H9 (cell line): ENCODE measurements around the gene TBX21. TPM values are rescaled to one million over a fixed set of nuclear protein-coding genes. Genes with fewer than 3 reads are reported as not detected.
A peak's percentile ranks its signal among the peaks of the same experiment; 100 is the strongest.

Source experiments
- DNase-seq: peaks from one replicate; pipeline ENCODE4 v3.0.0-alpha.2; 2017
- H2AFZ ChIP-seq: one replicate; pipeline ENCODE4 v1.6.1; 2013; ENCODE audit warnings: mild to moderate bottlenecking, low read length, control low read depth, moderate library complexity
- H2AK5ac ChIP-seq: 2 replicates; pipeline ENCODE4 v1.6.1; 2013; ENCODE audit warnings: low read length, control low read depth, mixed read lengths; ENCODE audit not compliant: insufficient read length
- H2BK120ac ChIP-seq: one replicate; pipeline ENCODE4 v1.6.1; 2013; ENCODE audit warnings: low read depth, mild to moderate bottlenecking, low read length, control low read depth, inconsistent platforms; ENCODE audit not compliant: poor library complexity, severe bottlenecking
- H2BK12ac ChIP-seq: 2 replicates; pipeline ENCODE4 v1.6.1; 2013; ENCODE audit warnings: low read length, control low read depth, mixed read lengths, low read depth; ENCODE audit not compliant: insufficient read length
- H2BK15ac ChIP-seq: 2 replicates; pipeline ENCODE4 v1.6.1; 2013; ENCODE audit warnings: low read depth, low read length, control low read depth
- H2BK20ac ChIP-seq: one replicate; pipeline ENCODE4 v1.6.1; 2013; ENCODE audit warnings: low read depth, mild to moderate bottlenecking, low read length, control low read depth, inconsistent platforms; ENCODE audit not compliant: poor library complexity, severe bottlenecking
- H2BK5ac ChIP-seq: 2 replicates; pipeline ENCODE4 v1.6.1; 2013; ENCODE audit warnings: low read length, control low read depth, mixed read lengths; ENCODE audit not compliant: insufficient read length
- H3K14ac ChIP-seq: 2 replicates; pipeline ENCODE4 v1.6.1; 2013; ENCODE audit warnings: low read length, control low read depth; ENCODE audit not compliant: insufficient read depth
- H3K18ac ChIP-seq: 2 replicates; pipeline ENCODE4 v1.6.1; 2013; ENCODE audit warnings: low read depth, mild to moderate bottlenecking, mixed read lengths, low read length, control low read depth; ENCODE audit not compliant: insufficient read length
- H3K23ac ChIP-seq: 2 replicates; pipeline ENCODE4 v1.6.1; 2013; ENCODE audit warnings: low read length, control low read depth, mixed read lengths, low read depth; ENCODE audit not compliant: insufficient read length
- H3K23me2 ChIP-seq: 2 replicates; pipeline ENCODE4 v1.6.1; 2013; ENCODE audit warnings: low read depth, mild to moderate bottlenecking, mixed read lengths, low read length, control low read depth; ENCODE audit not compliant: insufficient read length, poor library complexity, severe bottlenecking
- H3K27ac ChIP-seq: 2 replicates; pipeline ENCODE4 v1.5.1; 2013; ENCODE audit warnings: low read length, control low read depth, mixed read lengths, low read depth; ENCODE audit not compliant: insufficient read length
- H3K27me3 ChIP-seq: 2 replicates; pipeline ENCODE4 v1.6.1; 2013; ENCODE audit warnings: low read length, control low read depth, inconsistent platforms; ENCODE audit not compliant: insufficient read depth
- H3K4ac ChIP-seq: 2 replicates; pipeline ENCODE4 v1.6.1; 2013; ENCODE audit warnings: low read depth, mild to moderate bottlenecking, control low read depth, inconsistent platforms, low read length, moderate library complexity
- H3K4me1 ChIP-seq: 2 replicates; pipeline ENCODE4 v1.6.1; 2013; ENCODE audit warnings: low read length, control low read depth, inconsistent platforms; ENCODE audit not compliant: insufficient read depth
- H3K4me2 ChIP-seq: 2 replicates; pipeline ENCODE4 v1.6.1; 2013; ENCODE audit warnings: low read length, control low read depth, mixed read lengths; ENCODE audit not compliant: insufficient read length, insufficient read depth
- H3K56ac ChIP-seq: 2 replicates; pipeline ENCODE4 v1.6.1; 2013; ENCODE audit warnings: low read depth, mild to moderate bottlenecking, mixed read lengths, low read length, control low read depth; ENCODE audit not compliant: insufficient read length
- H3K79me1 ChIP-seq: 2 replicates; pipeline ENCODE4 v1.6.1; 2013; ENCODE audit warnings: low read depth, mild to moderate bottlenecking, moderate library complexity, low read length, control low read depth, inconsistent platforms; ENCODE audit not compliant: insufficient read depth, poor library complexity, severe bottlenecking
- H3K79me2 ChIP-seq: 2 replicates; pipeline ENCODE4 v1.6.1; 2013; ENCODE audit warnings: low read length, control low read depth, inconsistent platforms; ENCODE audit not compliant: insufficient read depth
- H3K9ac ChIP-seq: 2 replicates; pipeline ENCODE4 v1.6.1; 2013; ENCODE audit warnings: low read length, control low read depth, mixed read lengths; ENCODE audit not compliant: insufficient read length; ENCODE audit errors: extremely low read depth
- H3K9me3 ChIP-seq: one replicate; pipeline ENCODE4 v1.6.1; 2013; ENCODE audit warnings: low read depth, low read length, inconsistent platforms; ENCODE audit not compliant: control insufficient read depth
- H3T11ph ChIP-seq: one replicate; pipeline ENCODE4 v1.6.1; 2013; ENCODE audit warnings: mild to moderate bottlenecking, low read length, control low read depth, inconsistent platforms
- H4K20me1 ChIP-seq: one replicate; pipeline ENCODE4 v1.6.1; 2013; ENCODE audit not compliant: control insufficient read depth, insufficient read length, insufficient read depth
- H4K5ac ChIP-seq: 2 replicates; pipeline ENCODE4 v1.6.1; 2013; ENCODE audit warnings: low read depth, mild to moderate bottlenecking, mixed read lengths, low read length, control low read depth; ENCODE audit not compliant: insufficient read length
- H4K8ac ChIP-seq: replicated peaks from 2 replicates; pipeline ENCODE4 v1.6.1; 2013; ENCODE audit warnings: low read length, control low read depth, mixed read lengths, low read depth; ENCODE audit not compliant: insufficient read length
- H4K91ac ChIP-seq: 2 replicates; pipeline ENCODE4 v1.6.1; 2013; ENCODE audit warnings: low read depth, mild to moderate bottlenecking, moderate library complexity, mixed read lengths, low read length, control low read depth; ENCODE audit not compliant: insufficient read length
- H3K27ac Mint-ChIP-seq, 3 experiments: 2 replicates in 2 of 3; 3 replicates in 1 of 3; pipeline ENCODE4 v1.8.0; 2020 to 2021; ENCODE audit warnings: mixed read lengths in 3 of 3, mild to moderate bottlenecking in 1 of 3, moderate library complexity in 1 of 3
- H3K27me3 Mint-ChIP-seq: 2 replicates; pipeline ENCODE4 v1.8.0; 2021; ENCODE audit warnings: low read depth, mild to moderate bottlenecking, moderate library complexity, mixed read lengths
- H3K36me3 Mint-ChIP-seq, 3 experiments: 2 replicates in 2 of 3; 3 replicates in 1 of 3; pipeline ENCODE4 v1.8.0; 2020 to 2021; ENCODE audit warnings: low read depth in 3 of 3, mixed read lengths in 3 of 3; ENCODE audit not compliant: insufficient read depth in 1 of 3
- H3K4me1 Mint-ChIP-seq, 2 experiments: 2 replicates each; pipeline ENCODE4 v1.8.0; 2020; ENCODE audit warnings: mixed read lengths in 2 of 2
- H3K4me3 Mint-ChIP-seq, 2 experiments: 2 replicates in 1 of 2; 3 replicates in 1 of 2; pipeline ENCODE4 v1.8.0; 2020 to 2021; ENCODE audit warnings: mild to moderate bottlenecking in 2 of 2, mixed read lengths in 2 of 2, moderate library complexity in 1 of 2
- H3K9me3 Mint-ChIP-seq, 2 experiments: 2 replicates in 1 of 2; 3 replicates in 1 of 2; pipeline ENCODE4 v1.8.0; 2020; ENCODE audit warnings: mild to moderate bottlenecking in 2 of 2, mixed read lengths in 2 of 2, moderate library complexity in 1 of 2
- WGBS: extraction: QIAGEN DNeasy Blood & Tissue Kit; methylation state at CpG from one replicate; pipeline ENCODE4 v1.1.7; 2013; ENCODE audit warnings: missing lambda C conversion rate, low lambda C conversion rate, mixed read lengths; ENCODE audit not compliant: insufficient read length; ENCODE audit errors: extremely low coverage; 5-methylcytosine and 5-hydroxymethylcytosine counted together
- total RNA-seq: library from RNA; stranded (reverse); gene quantifications from 2 replicates; pipeline ENCODE4 v1.2.1, GENCODE V29; 2021
- TF ChIP-seq, protein P1 (sequence below): fragments of 200-600 bp; sonication (generic); conservative IDR thresholded peaks from 3 replicates; pipeline ENCODE4 v1.8.0; 2021; ENCODE audit warnings: antibody characterized with exemption, mild to moderate bottlenecking

TBX21 gene
- total RNA-seq, 1 experiment from 2014 or later = not detected

DNA sequence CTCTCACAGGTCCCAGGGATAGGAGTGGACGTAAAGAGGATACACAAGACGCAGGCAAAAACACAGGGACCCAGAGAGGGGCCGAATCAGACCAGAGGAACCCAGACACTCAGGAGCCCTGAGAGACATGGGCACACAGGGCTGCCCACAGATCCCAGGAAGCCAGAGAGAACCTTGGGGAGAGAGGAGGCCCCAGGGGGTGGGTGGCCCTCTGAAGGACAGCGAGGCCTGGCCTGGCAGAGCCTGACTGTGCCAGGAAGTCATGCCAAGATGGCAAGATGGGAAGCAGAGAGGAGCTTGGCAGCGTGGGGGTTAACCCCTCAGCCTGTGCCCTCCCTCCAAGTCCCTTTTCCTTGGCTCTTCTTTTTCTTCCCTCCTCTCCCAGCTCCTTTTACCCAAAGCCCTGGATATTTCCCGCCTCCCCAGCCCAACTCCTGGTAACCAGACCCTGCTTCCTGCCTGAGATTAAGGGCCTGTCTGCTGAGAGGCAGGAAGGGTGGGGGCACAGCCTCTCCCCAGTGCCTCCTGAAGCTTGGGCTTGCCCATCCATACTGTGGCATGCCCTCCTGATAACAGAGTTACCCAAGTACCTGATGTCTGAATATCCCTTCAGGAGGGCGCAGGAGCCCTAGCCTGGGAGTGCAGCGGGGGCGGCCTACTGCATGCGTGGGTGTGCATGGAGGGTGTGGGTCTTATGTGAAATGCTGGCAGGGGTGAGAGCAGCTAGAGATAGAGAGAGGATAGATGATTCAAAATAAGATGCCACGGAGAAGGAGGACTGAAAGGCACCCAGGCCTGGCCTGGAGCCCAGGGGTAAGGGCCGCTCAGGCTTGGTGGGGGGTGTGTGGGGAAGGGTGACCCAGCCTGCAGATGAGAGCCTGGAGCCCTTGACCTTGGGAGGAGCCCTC lies 6.0 kb upstream of the TBX21 start:
- Histone ChIP-seq H3K27ac (no peak overlapping the region), H4K20me1 (no peaks in the 10 kb centered on the region), H3K56ac (no peak overlapping the region), H3K4ac (no peak overlapping the region), H4K8ac (no peak overlapping the region), H3T11ph (no peak overlapping the region), H3K9me3 (no peaks in the 10 kb centered on the region), H3K14ac (no peak overlapping the region), H3K27me3 (no peaks in the 10 kb centered on the region; the same call in 1 of the 2 replicates), H4K91ac (no peak overlapping the region), H3K18ac (no peak overlapping the region), H2BK20ac (no peak overlapping the region), H3K4me2 (no peak overlapping the region), H2AK5ac (no peak overlapping the region), H2BK15ac (no peak overlapping the region), H2BK120ac (no peak overlapping the region), H2BK5ac (no peak overlapping the region), H2BK12ac (no peak overlapping the region), H2AFZ (no peak overlapping the region), H3K79me1 (no peaks in the 10 kb centered on the region), H3K79me2 (no peaks in the 10 kb centered on the region), H3K9ac (no peak overlapping the region), H3K4me1 (no peaks in the 10 kb centered on the region), H4K5ac (no peak overlapping the region), H3K23me2 (no peaks in the 10 kb centered on the region), H3K23ac (no peak overlapping the region)
- TF ChIP-seq, protein P1, sequence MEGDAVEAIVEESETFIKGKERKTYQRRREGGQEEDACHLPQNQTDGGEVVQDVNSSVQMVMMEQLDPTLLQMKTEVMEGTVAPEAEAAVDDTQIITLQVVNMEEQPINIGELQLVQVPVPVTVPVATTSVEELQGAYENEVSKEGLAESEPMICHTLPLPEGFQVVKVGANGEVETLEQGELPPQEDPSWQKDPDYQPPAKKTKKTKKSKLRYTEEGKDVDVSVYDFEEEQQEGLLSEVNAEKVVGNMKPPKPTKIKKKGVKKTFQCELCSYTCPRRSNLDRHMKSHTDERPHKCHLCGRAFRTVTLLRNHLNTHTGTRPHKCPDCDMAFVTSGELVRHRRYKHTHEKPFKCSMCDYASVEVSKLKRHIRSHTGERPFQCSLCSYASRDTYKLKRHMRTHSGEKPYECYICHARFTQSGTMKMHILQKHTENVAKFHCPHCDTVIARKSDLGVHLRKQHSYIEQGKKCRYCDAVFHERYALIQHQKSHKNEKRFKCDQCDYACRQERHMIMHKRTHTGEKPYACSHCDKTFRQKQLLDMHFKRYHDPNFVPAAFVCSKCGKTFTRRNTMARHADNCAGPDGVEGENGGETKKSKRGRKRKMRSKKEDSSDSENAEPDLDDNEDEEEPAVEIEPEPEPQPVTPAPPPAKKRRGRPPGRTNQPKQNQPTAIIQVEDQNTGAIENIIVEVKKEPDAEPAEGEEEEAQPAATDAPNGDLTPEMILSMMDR = no peak
- Mint-ChIP-seq H3K27ac (peak overlapping the region in 2 of 3 experiments; percentile 5 to 44; a peak in 3 of 7 replicates), H3K4me1 (peaks cover 5 to 17% of the 10 kb centered on the region in 2 experiments), H3K27me3 (peaks cover 63% of the 10 kb centered on the region), H3K36me3 (no peaks in the 10 kb centered on the region), H3K9me3 (no peaks in the 10 kb centered on the region), H3K4me3 (no peak overlapping the region)
- DNase-seq = no peak
- no CpG with 5 or more reads among the region's 12 CpGs for WGBS
